Neural cell (in vitro differentiated cells): ENCODE results near the gene LCE2D. TPM values are rescaled to one million over a fixed set of nuclear protein-coding genes. Genes with fewer than 3 reads are reported as not detected.
"Not testable (repeated sequence)": the region's sequence is repeated elsewhere in the genome, so short reads cannot be mapped to it uniquely, and the experiment has no call there.

Source experiments
- H2AFZ ChIP-seq: fragments of 200-600, 300-800 bp; sonication (generic), shearing (Covaris generic); 2 replicates; pipeline ENCODE4 v1.6.0; 2014; ENCODE audit warnings: low read depth, mild to moderate bottlenecking, antibody characterized with exemption, low read length, moderate library complexity
- H3F3A ChIP-seq: fragments of 200-600 bp; shearing (Covaris generic); 2 replicates; pipeline ENCODE4 v1.6.1; 2016; ENCODE audit warnings: mild to moderate bottlenecking, moderate library complexity, mixed read lengths, antibody characterized with exemption, low read length; ENCODE audit not compliant: insufficient read depth, poor library complexity, severe bottlenecking
- H3K27ac ChIP-seq: fragments of 200-600, 300-800 bp; sonication (generic), shearing (Covaris generic); 2 replicates; pipeline ENCODE4 v1.5.1; 2014; ENCODE audit warnings: mild to moderate bottlenecking, low read length, moderate library complexity
- H3K27me3 ChIP-seq: fragments of 300-800, 200-600 bp; sonication (generic), shearing (Covaris generic); 2 replicates; pipeline ENCODE4 v1.6.0; 2014; ENCODE audit warnings: mild to moderate bottlenecking, low read depth, low read length, moderate library complexity; ENCODE audit not compliant: insufficient read depth
- H3K36me3 ChIP-seq: fragments of 300-800, 200-600 bp; sonication (generic), shearing (Covaris generic); 2 replicates; pipeline ENCODE4 v1.5.1; 2014; ENCODE audit warnings: mild to moderate bottlenecking, antibody characterized with exemption, low read length, moderate library complexity; ENCODE audit not compliant: insufficient read depth
- H3K4me2 ChIP-seq: fragments of 300-800, 200-600 bp; sonication (generic), shearing (Covaris generic); 2 replicates; pipeline ENCODE4 v1.6.0; 2014; ENCODE audit warnings: mild to moderate bottlenecking, low read length
- H3K4me3 ChIP-seq: fragments of 300-800, 200-600 bp; sonication (generic), shearing (Covaris generic); 2 replicates; pipeline ENCODE4 v1.5.1; 2014; ENCODE audit warnings: mild to moderate bottlenecking, low read length, moderate library complexity
- H3K79me2 ChIP-seq: fragments of 200-600 bp; shearing (Covaris generic); replicated peaks from 2 replicates; pipeline ENCODE4 v1.6.0; 2014; ENCODE audit warnings: mild to moderate bottlenecking, low read length, moderate library complexity; ENCODE audit not compliant: insufficient read depth
- H3K9ac ChIP-seq: fragments of 300-800, 200-600 bp; sonication (generic), shearing (Covaris generic); 2 replicates; pipeline ENCODE4 v1.6.1; 2016; ENCODE audit warnings: mild to moderate bottlenecking, low read length, mixed read lengths
- H3K9me2 ChIP-seq: fragments of 200-600 bp; shearing (Covaris generic); 2 replicates; pipeline ENCODE4 v1.6.1; 2016; ENCODE audit warnings: mild to moderate bottlenecking, low read length, mixed read lengths; ENCODE audit not compliant: insufficient read depth
- H3K9me3 ChIP-seq: fragments of 200-600, 300-800 bp; sonication (generic), shearing (Covaris generic); 2 replicates; pipeline ENCODE4 v1.6.1; 2016; ENCODE audit warnings: mild to moderate bottlenecking, mixed run types, low read length, moderate library complexity, mixed read lengths
- H4K20me1 ChIP-seq: fragments of 200-600 bp; shearing (Covaris generic); 2 replicates; pipeline ENCODE4 v1.6.1; 2016; ENCODE audit warnings: mild to moderate bottlenecking, mixed run types; ENCODE audit not compliant: insufficient read depth
- CTCF ChIP-seq: fragments of 450-650 bp; IDR thresholded peaks from 2 replicates; pipeline ENCODE4 v1.5.1; 2014; ENCODE audit warnings: antibody characterized with exemption, mild to moderate bottlenecking, moderate library complexity; ENCODE audit not compliant: poor library complexity, severe bottlenecking
- EP300 ChIP-seq: fragments of 450-650 bp; conservative IDR thresholded peaks from 2 replicates; pipeline ENCODE4 v1.6.1; 2014; ENCODE audit warnings: antibody characterized with exemption, mild to moderate bottlenecking, moderate library complexity; ENCODE audit not compliant: poor library complexity, severe bottlenecking
- MXI1 ChIP-seq: fragments of 450-650 bp; conservative IDR thresholded peaks from 2 replicates; pipeline ENCODE4 v1.6.1; 2014; ENCODE audit warnings: antibody characterized with exemption, mild to moderate bottlenecking; ENCODE audit not compliant: poor library complexity, severe bottlenecking
- POLR2AphosphoS5 ChIP-seq: IDR thresholded peaks from 2 replicates; pipeline ENCODE4 v1.6.1; 2012
- REST ChIP-seq: IDR thresholded peaks from 2 replicates; pipeline ENCODE4 v1.6.1; 2012; ENCODE audit warnings: borderline replicate concordance
- SMC3 ChIP-seq: fragments of 450-650 bp; conservative IDR thresholded peaks from 2 replicates; pipeline ENCODE4 v1.6.1; 2014; ENCODE audit warnings: antibody characterized with exemption, mild to moderate bottlenecking, moderate library complexity; ENCODE audit not compliant: poor library complexity
- TAF1 ChIP-seq: IDR thresholded peaks from 2 replicates; pipeline ENCODE4 v1.6.1; 2012; ENCODE audit warnings: low read depth
- polyA plus RNA-seq: library from polyadenylated mRNA; depleted of rRNA; stranded (reverse); fragments of >200 nt; gene quantifications from 2 replicates; pipeline ENCODE4 v1.2.3, GENCODE V29; 2014

Gene LCE2D
- polyA plus RNA-seq, 1 donor from 2014 or later, result not detected

GRCh38 chr1:152685823-152686222, 22.6 kb downstream of the LCE2D start, which contains the start of gene LCE2B:
Gene LCE2B, plus strand, starts transcription at chr1:152686123. Its CDS starts 721 bp downstream, at chr1:152686844.
- H4K20me1 ChIP-seq, H3F3A ChIP-seq, H3K27ac ChIP-seq, H3K9me3 ChIP-seq, H3K9me2 ChIP-seq, H3K79me2 ChIP-seq, H2AFZ ChIP-seq, H3K4me3 ChIP-seq, H3K27me3 ChIP-seq, H3K36me3 ChIP-seq, H3K4me2 ChIP-seq, H3K9ac ChIP-seq: not testable (repeated sequence)

GRCh38 chr1:152697701-152698600, 34.8 kb downstream of the LCE2D start, which contains the start of gene LCE2A:
Gene LCE2A, plus strand, starts transcription at chr1:152698345. Its CDS starts 557 bp downstream, at chr1:152698902.
- no peaks in the 10 kb centered on the region for H3K27me3 ChIP-seq
- no peak within 1 kb of the TSS for H3K9ac ChIP-seq
- no peaks in the 10 kb centered on the region for H3F3A ChIP-seq
- H3K27ac ChIP-seq, result no peak within 1 kb of the TSS
- H4K20me1 ChIP-seq, result no peaks in the 10 kb centered on the region
- H3K4me3 ChIP-seq, result no peak within 1 kb of the TSS
- H2AFZ ChIP-seq, result no peak within 1 kb of the TSS
- H3K9me3 ChIP-seq, result peaks cover 5% of the 10 kb centered on the region
- no peaks in the 10 kb centered on the region for H3K9me2 ChIP-seq
- no peak within 1 kb of the TSS for H3K4me2 ChIP-seq
- TF ChIP-seq CTCF (no peak), SMC3 (no peak), TAF1 (no peak)
- no peaks in the 10 kb centered on the region for H3K79me2 ChIP-seq
- no peaks in the 10 kb centered on the region for H3K36me3 ChIP-seq

- no peak overlapping the region for H3K4me2 ChIP-seq
- H3K79me2 ChIP-seq, result no peaks in the 10 kb centered on the region
- no peak overlapping the region for H3K9ac ChIP-seq
- H4K20me1 ChIP-seq, result no peaks in the 10 kb centered on the region
- no peak overlapping the region for H3K4me3 ChIP-seq
- H3K36me3 ChIP-seq, result no peaks in the 10 kb centered on the region
- peaks cover 5% of the 10 kb centered on the region for H3K9me3 ChIP-seq
- H3K27me3 ChIP-seq, result no peaks in the 10 kb centered on the region
- no peak overlapping the region for H3K27ac ChIP-seq
- H3F3A ChIP-seq, result no peaks in the 10 kb centered on the region
- no peak for TF ChIP-seq POLR2AphosphoS5
- TF ChIP-seq TAF1, result no peak
- TF ChIP-seq REST, result no peak
- TF ChIP-seq CTCF, result no peak
- no peak for TF ChIP-seq MXI1
- no peak for TF ChIP-seq SMC3
- no peak for TF ChIP-seq EP300
- no peaks in the 10 kb centered on the region for H3K9me2 ChIP-seq
- no peak overlapping the region for H2AFZ ChIP-seq
These were observed 36.6 kb downstream of the LCE2D start for GRCh38 chr1:152699746-152700145.
